GM19467 (cell line): ENCODE data around the gene ERP29.
"Not testable (repeated sequence)": the region's sequence is repeated elsewhere in the genome, so short reads cannot be mapped to it uniquely, and the experiment has no call there.

ENCODE experiments used
- ATAC-seq: cut with Tn5 transposase; IDR thresholded peaks from one replicate; pipeline ENCODE4 v1.9.1; 2021; ENCODE audit warnings: mild to moderate bottlenecking, moderate library complexity; ENCODE audit not compliant: unreplicated experiment

Gene ERP29

DNA sequence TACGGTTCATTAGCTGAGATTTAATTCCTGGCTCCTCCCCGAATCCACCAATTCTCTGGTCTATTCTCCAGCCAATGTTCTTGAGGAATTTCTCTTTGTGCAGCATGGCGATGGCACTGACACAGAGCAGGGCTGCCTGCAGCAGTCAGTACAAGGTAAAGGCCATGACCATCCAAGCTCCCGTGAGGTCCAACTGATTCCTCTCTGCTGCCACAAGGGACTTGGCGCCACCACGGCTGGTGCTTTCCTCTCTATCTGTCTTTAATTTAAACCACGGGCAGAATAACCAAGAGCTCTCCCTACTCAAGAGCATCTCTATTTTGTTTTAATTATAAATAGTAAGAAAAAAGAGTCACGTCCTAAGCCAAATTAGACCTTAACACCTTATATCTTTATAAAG, 12.4 kb upstream of the ERP29 start:
- ATAC-seq: no peak

GRCh38 chr12:112001576-112001975, 11.7 kb upstream of the ERP29 start:
- ATAC-seq: no peak

DNA sequence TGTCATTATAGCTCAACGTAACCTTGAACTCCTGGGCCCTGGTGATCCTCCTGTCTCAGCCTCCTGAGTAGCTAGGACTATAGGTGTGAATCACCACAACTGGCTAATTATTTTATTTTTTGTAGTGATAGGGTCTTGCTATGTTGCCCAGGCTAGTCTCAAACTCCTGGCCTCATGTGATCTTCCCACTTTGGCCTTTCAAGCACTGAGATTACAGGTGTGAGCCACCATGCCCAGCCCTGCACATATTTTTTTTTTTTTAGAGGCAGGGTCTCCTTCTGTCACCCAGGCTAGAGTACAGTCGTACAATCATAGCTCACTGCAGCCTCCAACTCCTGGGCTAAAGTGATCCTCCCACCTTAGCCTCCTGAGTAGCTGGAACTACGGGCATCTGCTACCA, 9.2 kb upstream of the ERP29 start:
- no peak for ATAC-seq

- no peak for ATAC-seq
Observed at GRCh38 chr12:112005419-112006395, 7.5 kb upstream of the ERP29 start.

DNA sequence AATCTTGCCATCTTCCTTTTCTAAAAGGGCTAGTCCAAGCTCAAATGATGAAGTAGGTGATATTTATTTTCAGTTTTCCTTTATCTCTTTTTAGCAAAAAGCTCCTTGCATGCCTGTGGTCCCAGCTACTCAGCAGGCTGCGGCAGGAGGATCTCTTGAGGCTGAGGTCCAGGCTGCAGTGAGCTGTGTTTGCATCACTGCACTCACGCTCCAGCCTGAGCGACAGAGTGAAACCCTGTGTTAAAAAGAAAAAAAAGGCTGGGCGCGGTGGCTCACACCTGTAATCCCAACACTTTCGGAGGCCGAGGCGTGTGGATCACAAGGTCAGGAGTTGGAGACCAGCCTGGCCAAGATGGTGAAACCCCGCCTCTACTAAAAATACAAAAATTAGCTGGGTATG, 5.3 kb upstream of the ERP29 start:
- ATAC-seq: no peak

DNA sequence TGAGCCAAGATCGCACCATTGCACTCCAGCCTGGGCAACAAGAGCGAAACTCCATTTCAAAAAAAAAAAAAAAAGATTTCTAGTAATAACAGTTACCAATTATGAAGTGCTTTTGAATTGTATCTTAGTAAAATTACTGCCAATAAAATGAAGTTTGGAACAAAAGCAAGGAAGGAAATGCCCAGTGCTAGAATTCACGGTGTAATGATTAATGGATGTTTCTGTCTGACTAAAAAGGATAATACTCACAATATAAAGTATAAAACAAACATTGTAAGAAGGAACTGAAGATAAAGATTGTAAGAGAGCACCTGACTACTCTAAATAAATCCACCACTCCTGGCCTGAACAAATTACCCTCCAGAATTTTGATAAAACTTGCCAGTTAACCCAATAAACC, 4.3 kb upstream of the ERP29 start:
- no peak for ATAC-seq

- ATAC-seq: not testable (repeated sequence)
Observed at GRCh38 chr12:112009596-112009995, 3.6 kb upstream of the ERP29 start.

DNA sequence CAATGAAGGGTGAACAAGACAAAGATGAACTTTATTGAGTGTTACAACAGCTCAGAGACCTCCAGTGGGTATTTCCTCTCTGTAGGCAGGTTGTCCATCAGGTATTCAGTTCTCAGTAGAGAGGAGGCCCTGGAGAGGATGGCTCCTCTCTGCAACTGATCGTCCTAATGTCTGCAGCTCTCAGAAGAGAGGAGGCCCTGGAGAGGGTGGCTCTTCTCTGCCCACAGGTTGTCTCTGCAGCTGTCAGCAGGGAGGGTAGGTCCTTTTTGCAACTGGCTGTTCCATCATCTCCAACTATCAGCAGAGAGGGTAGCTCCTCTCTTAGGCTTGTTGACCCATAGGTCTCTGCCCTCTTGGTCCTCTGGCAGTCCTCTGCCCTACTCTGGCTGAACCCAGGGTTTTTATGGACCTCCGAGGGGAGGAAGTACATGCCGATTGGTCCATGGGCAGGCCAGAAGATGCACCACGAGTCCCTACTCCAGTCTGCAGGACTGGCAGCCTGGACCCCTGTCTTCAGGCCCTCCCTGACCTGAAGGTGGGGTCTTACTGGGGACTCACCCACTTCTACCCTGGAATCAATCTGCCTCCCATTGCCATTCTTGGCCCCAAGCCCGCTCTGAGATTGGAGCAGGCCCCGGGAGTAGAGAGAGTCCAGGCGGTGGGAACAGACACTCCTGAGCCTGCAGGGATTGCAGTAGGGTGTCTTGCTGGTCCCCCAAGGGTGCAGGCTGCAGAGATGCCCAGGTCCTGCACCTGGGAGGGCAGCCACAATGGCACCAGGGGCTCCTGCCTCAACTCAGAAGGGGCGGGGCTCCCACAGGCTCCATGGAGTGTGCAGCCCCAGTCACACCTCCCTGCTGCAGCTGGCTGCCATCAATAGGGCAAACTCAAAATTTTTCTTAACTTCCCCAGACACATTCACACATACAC, 2.5 kb upstream of the ERP29 start:
- no peak for ATAC-seq

DNA sequence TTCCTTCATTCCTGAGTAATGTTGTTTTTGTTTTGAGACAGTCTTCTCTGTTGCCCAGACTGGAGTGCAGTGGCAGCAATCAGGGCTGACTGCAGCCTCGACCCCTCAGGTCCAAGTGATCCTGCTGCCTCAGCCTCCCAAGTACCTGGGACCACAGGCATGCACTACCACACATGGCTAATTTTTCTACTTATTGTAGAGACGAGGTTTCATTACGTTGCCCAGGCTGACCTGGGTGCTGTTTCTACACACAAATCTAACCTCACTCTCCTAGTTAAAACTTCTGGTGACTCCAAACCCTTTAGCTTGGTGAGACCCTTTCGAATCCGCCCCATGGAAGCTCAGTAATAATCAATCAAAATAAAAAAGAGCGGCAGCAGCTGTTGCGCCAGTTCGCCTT, 1.5 kb upstream of the ERP29 start:
- no peak for ATAC-seq

GRCh38 chr12:112013601-112014402, 576 bp downstream of the ERP29 start:
- peak; percentile 2 for ATAC-seq

DNA sequence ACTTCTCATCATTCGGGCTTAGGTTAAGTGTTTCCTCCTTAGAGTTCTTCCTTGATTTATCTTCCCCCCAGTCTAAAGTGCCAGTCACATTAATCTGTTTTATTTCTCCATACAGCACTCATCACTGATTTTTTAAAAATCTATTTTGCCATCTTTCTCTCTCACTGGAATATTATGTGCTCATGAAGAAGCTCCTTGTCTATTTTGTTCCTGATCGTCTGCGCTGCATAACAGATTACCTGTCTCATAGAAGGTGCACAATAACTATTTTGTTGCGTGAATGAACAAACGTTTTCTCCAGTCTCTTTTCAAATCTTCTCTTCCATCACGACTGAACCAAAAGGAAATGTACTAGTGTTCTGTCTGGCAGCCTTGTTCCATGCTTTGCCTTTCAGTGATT, 2.7 kb downstream of the ERP29 start:
- ATAC-seq: no peak

DNA sequence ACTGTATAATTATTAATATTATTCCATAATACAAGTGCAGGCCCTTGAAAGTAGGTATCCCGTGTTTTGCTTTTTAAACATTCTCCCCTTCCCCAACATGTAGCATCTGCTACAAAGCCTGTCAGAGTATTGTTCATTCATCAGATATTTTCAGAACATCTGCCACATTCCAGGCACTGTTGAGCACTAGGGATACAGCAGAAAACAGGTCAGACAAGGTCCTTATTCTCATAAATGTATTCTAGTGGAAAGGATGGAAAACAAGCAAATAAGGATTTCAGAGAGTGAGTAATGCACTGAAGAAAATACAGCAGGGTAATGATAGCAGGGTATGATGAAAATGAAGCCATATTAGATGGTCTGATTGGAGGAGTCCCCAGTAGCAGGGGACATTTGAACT, 3.8 kb downstream of the ERP29 start:
- no peak for ATAC-seq

DNA sequence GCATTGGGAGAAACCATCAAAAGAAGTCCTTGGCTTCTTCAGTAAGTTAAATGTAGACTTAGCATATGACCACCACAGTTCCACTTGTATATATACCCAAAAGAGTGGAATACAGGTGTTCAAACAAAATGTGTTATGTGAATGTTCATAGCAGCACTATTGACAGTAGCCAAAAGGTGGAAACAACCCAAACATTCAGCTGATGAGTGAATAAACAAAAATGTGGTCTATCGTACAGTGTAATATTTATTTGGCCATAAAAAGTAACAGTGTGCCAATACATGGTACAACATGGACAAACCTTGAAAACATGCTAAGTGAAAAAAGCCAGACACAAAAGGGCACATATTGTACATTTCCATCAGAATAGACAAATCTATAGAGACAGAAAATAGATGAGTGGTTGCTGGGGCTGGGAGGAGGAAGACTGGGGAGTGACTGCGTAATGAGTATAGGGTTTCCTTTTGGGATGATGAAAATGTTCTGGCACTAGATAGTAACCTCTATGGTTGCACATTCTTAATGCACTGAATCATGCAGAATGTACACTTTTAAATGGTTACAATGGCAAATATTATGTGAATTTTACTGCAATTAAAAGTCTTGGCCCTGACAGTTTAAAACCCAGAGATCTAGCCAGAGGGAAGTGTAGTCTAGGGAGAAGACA, 5.5 kb downstream of the ERP29 start:
- ATAC-seq: no peak

GRCh38 chr12:112020947-112021457, 7.8 kb downstream of the ERP29 start:
- ATAC-seq: no peak

GRCh38 chr12:112022241-112023016, 9.2 kb downstream of the ERP29 start:
- ATAC-seq: no peak

GRCh38 chr12:112023759-112024396, 10.7 kb downstream of the ERP29 start:
- ATAC-seq: no peak

DNA sequence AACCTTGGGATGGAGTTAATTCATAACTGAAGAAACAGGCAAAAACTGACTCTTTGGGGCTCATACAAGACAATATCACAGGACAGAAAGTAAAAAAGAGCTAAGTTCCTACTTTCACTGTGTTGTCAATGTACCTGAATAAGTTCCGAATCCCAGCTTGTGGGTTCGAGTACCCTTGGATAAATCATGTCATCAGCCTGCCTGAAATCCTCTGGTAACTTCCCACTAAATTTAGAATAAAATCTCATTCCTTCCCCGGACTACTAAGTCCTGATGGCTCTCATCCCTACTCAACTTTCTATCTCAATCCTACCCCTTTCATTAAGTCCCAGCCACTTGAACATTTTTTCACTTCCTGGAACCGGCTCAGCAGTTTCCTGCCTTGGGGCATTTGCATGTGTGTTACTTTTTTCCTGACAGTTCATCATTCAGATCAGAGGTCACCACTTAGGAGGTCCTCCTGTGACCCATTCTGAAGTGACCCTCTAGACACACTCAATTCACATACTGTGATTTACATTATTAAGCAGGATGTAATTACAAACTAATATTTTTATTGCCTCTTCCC, 12.7 kb downstream of the ERP29 start:
- no peak for ATAC-seq

- ATAC-seq: no peak
Observed at GRCh38 chr12:112029301-112029700, 16.1 kb downstream of the ERP29 start.

- no peak for ATAC-seq
Observed at GRCh38 chr12:112031472-112031871, 18.2 kb downstream of the ERP29 start.
